Stimulated activated CD4-positive, alpha-beta T cell treated with anti-CD3 and anti-CD28 coated beads, Interleukin-4, amount 100 ng/mL, for 1 hour (primary cell): ENCODE data around the gene NOTUM.
"Not testable (repeated sequence)": the region's sequence is repeated elsewhere in the genome, so short reads cannot be mapped to it uniquely, and the experiment has no call there.

Source experiments
- DNase-seq: peaks from one replicate; pipeline ENCODE4 v3.0.0-alpha.2; 2020

NOTUM gene

GRCh38 chr17:81956607-81957589 is 4.1 kb downstream of the NOTUM start:
- no peak for DNase-seq

DNA sequence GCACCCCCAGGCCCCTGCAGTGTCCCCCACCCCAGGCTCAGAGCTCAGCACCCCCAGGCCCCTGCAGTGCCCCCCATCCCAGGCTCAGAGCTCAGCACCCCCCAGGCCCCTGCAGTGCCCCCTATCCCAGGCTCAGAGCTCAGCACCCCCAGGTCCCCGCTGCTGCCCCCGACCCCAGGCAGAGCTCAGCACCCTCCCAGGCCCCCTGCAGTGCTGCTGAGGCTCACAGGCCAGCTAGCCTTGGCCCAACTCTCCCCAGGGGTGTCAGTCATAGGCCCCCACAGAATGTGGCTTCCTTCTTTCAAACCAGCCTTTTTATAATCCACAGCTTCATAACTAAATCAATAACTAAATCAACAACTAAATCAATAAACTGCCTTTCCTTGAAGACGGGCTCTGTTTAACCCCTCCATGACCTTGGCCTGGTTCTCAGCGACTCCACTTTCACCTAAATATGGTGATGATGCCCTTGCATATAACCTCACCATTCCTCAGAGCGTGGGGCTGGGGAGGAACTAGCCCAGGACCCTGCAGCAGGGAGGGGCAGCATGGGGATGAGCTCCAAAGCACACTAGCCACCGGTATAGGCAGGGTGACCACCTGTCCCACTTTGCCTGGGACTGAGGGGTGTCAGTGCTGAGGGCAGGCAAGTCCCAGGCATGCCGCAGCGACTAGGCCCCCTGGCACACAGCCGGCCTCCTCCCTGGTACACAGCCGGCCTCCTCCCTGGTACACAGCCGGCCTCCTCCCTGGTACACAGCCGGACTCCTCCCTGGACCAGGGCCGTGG is 5.0 kb downstream of the NOTUM start:
- no peak for DNase-seq

DNA sequence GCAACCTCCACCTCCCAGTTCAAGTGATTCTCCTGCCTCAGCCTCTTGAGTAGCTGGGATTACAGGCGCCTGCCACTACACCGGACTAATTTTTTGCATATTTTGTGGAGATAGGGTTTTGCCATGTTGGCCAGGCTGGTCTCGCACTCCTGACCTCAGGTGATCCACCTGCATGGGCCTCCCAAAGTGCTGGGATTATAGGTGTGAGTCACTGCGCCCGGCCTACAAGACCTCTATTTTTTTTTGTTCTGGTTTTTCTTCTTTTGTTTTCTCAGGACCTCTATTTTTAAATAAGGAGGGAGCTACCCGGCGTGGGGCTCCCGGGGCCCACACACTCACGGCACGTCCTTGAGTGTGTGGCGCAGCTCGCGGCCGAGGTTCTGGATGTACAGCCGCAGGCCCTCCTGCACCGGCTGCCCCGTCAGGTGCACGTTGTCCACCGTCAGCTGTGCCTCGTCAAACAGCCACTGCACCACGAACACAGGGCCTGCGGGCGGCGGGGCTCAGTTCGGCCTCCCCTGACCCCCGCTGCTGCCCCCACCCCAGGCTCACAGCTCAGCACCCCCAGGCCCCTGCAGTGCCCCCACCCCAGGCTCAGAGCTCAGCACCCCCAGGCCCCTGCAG is 5.8 kb downstream of the NOTUM start:
- no peak for DNase-seq

DNA sequence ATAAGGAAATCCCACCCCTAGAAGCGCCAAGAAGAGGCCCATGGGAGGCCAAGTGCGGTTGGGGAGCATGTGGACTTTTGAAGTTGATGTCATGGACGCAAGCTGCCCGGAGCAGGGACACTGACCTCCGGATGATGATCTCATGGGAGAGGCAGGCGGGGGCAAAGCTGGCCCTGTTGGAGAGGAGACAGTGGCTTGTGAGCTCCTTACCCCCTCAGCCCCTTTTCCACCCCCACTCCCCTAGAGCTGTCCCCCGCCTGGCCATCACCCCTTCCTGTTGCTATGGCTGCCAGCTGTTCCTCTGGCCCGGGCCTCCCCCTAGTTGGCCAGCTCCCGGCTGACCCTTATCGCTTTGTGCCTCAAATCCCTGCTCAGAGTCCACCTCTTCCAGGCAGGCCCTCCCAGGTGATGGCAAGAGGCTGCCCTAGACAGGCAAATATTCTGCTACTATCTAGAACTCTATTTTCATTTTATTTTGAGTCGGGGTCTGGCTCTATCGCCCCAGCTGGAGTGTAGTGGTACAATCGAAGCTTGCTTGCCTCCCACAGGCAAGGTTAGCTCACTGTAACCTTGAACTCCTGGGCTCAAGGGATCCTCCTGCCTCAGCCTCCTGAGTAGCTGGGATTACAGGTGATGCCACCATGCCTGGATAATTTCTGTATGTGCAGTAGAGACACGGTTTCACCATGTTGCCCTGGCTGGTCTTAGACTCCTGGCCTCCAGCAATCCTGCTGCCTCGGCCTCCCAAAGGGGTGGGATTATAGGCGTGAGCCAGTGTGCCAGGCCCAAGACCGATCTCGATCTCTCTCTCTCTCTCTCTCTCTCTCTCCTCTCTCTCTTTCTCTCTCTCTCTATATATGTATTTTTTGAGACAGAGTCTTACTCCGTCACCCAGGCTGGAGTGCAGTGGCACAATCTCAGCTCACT is 6.6 kb downstream of the NOTUM start:
- no peak for DNase-seq

GRCh38 chr17:81953443-81953842 is 7.5 kb downstream of the NOTUM start:
- not testable (repeated sequence) for DNase-seq

DNA sequence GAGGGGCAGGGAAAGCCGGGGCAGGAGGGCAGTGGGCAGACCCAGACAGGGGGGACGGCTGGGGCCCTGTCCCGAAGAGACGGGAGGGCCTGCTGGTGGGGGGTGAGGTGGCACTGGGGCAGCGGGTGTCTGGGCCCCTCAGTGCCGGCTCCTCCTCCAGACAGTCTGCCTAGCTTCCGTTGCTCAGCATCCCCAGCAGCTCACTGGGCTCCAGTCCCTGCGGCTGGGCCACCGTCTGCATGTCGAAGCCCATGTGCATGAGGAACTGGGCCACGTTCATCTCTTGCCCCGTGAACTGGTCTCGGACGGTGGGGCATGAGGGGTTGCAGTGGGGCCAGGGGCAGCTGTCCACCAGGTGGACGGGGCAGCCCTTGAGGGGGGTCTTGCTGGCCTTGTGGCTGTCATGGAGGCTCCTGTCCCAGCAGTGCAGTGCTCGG is 8.2 kb downstream of the NOTUM start:
- DNase-seq, result no peak

- DNase-seq, result no peak
Measured at GRCh38 chr17:81951785-81952684, 9.0 kb downstream of the NOTUM start.

DNA sequence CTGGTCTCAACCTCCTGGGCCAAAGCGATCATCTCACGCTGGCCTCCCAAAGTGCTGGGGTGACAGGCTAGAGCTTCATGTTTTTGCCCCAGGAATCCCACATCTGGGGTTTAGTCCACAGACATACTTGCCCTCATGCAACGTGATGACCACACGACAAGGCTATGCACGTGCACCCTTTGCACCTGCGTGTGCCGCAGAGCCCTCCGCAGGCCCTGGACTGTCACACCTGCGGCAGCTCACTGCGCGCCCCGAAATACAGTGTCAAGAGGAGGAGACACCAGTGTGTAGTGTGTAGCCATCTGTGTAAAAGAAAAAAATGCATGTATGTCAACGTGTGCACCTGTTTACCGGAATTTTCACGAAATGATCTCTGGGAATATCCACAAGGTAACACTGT is 10.5 kb downstream of the NOTUM start:
- no peak for DNase-seq

- no peak for DNase-seq
Measured at GRCh38 chr17:81948635-81949378, 12.2 kb downstream of the NOTUM start.

GRCh38 chr17:81947189-81947588 is 13.8 kb downstream of the NOTUM start, which contains the start of gene MYADML2:
MYADML2 (minus strand) TSS chr17:81947233; CDS start chr17:81941741, 5,492 bp downstream.
- no peak for DNase-seq

DNA sequence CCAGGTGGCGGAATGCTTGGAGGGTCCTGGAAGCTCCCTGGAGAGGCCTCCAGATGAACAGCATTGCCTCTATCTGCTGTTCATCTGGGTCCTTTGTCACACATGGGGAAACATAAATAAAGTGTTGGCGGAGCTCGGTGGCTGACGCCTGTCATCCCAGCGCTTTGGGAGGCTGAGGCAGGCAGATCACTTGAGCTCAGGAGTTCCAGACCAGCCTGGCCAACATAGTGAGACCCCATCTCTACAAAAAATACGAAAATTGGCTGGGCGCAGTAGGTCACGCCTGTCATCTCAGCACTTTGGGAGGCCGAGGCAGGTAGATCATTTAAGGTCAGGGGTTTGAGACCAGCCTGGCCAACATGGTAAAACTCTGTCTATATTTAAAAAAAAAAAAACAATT is 16.1 kb downstream of the NOTUM start:
- no peak for DNase-seq

- no peak for DNase-seq
Measured at GRCh38 chr17:81942167-81942553, 18.8 kb downstream of the NOTUM start.

GRCh38 chr17:81941484-81942166 is 19.4 kb downstream of the NOTUM start:
- DNase-seq, result no peak

GRCh38 chr17:81940538-81941483 is 20.2 kb downstream of the NOTUM start:
- DNase-seq, result no peak

GRCh38 chr17:81939881-81940385 is 21.1 kb downstream of the NOTUM start:
- DNase-seq, result no peak

DNA sequence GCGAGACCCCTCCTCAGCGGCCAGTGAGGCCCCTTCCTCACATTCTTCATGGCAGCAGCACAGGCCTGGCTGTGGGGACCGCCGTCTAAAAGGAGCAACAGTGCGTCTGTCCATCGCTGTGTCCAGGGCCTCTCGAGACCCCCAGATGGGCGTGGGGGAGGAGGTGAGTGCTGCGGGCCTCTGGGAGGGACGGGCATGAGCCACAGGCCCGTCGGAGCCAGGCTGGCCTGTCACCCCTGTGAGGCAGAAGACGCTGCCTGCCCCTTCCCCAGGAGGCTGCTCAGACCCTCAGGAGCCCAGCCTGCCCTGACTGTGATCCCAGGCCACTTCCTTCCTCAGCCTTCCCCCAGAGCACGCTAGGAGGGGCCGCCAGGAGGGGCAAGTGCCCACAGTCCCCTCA is 21.8 kb downstream of the NOTUM start:
- no peak for DNase-seq

- DNase-seq, result no peak
Measured at GRCh38 chr17:81935709-81936084, 25.3 kb downstream of the NOTUM start.
